HepG2 (cell line): ENCODE results near the gene COL18A1. TPM values are rescaled to one million over a fixed set of nuclear protein-coding genes. Genes with fewer than 3 reads are reported as not detected.

ENCODE experiments used
- BORCS8-MEF2B ChIP-seq: sonication (generic); formaldehyde crosslinking; IDR thresholded peaks from 2 replicates; pipeline ENCODE4 v1.8.0; 2022; ENCODE audit warnings: mild to moderate bottlenecking, missing genetic modification reagents
- GABPA ChIP-seq, 2 experiments: IDR thresholded peaks; 2 replicates each; pipeline ENCODE4 v1.6.1; 2011 to 2016; ENCODE audit warnings: low read depth in 2 of 2, low read length in 1 of 2, missing biosample characterization in 1 of 2, missing genetic modification characterization in 1 of 2
- GPN1 ChIP-seq: sonication (generic); formaldehyde crosslinking; IDR thresholded peaks from 2 replicates; pipeline ENCODE4 v1.5.1; 2020; ENCODE audit warnings: missing genetic modification reagents, borderline replicate concordance
- HOXA7 ChIP-seq: sonication (generic); formaldehyde crosslinking; IDR thresholded peaks from 2 replicates; pipeline ENCODE4 v1.8.1; 2022; ENCODE audit warnings: mild to moderate bottlenecking, missing genetic modification reagents, moderate library complexity
- KDM3A ChIP-seq: IDR thresholded peaks from 2 replicates; pipeline ENCODE4 v1.6.1; 2018; ENCODE audit warnings: low read depth, missing compliant biosample characterization
- POLR2AphosphoS2 ChIP-seq: IDR thresholded peaks from 2 replicates; pipeline ENCODE4 v1.6.1; 2011; ENCODE audit warnings: low read depth, low read length, improper control_type of control experiment
- SRSF1 ChIP-seq: fragments of 200-400 bp; formaldehyde crosslinking; optimal IDR thresholded peaks from 2 replicates; pipeline ENCODE3; 2017; ENCODE audit warnings: mild to moderate bottlenecking, low read depth, low read length, moderate library complexity
- TARDBP ChIP-seq: sonication (generic); formaldehyde crosslinking; IDR thresholded peaks from 2 replicates; pipeline ENCODE4 v1.8.0; 2022; ENCODE audit warnings: mild to moderate bottlenecking, missing genetic modification reagents
- ZBTB42 ChIP-seq: sonication (generic); formaldehyde crosslinking; IDR thresholded peaks from 2 replicates; pipeline ENCODE4 v1.5.0; 2020; ENCODE audit warnings: mild to moderate bottlenecking, missing genetic modification reagents
- ZBTB44 ChIP-seq: sonication (generic); formaldehyde crosslinking; IDR thresholded peaks from 2 replicates; pipeline ENCODE4 v1.4.0; 2020; ENCODE audit warnings: missing genetic modification reagents
- ZKSCAN5 ChIP-seq: sonication (generic); formaldehyde crosslinking; IDR thresholded peaks from 2 replicates; pipeline ENCODE4 v1.5.1; 2020; ENCODE audit warnings: mild to moderate bottlenecking, missing genetic modification reagents
- polyA plus RNA-seq, 8 experiments: library from polyadenylated mRNA; depleted of rRNA in 3 of 8; stranded (reverse) in 7 of 8; unstranded in 1 of 8; fragments of >200 nt; fragmentation: Illumina TruSeq in 4 of 8; extraction: Trizol in 4 of 8; gene quantifications; 2 replicates each; pipeline versions ENCODE4 v1.2.1 to v1.2.3, GENCODE V29; 2011 to 2016; ENCODE audit warnings: low read depth in 4 of 8, missing spikeins in 1 of 8, mixed read lengths in 1 of 8; ENCODE audit not compliant: insufficient read depth in 1 of 8
- total RNA-seq, 5 experiments: library from RNA; depleted of rRNA; stranded (reverse); fragments of >200 nt; fragmentation: Illumina TruSeq; extraction: Trizol; gene quantifications; 2 replicates each; pipeline ENCODE4 v1.2.3, GENCODE V29; 2016; ENCODE audit warnings: low read depth in 1 of 5
- TF ChIP-seq, protein P1 (sequence below): sonication (generic); formaldehyde crosslinking; IDR thresholded peaks from 2 replicates; pipeline ENCODE4 v1.5.0; 2020; ENCODE audit warnings: mild to moderate bottlenecking, missing genetic modification reagents, borderline replicate concordance

COL18A1 gene
- total and polyA plus RNA-seq, 2 of the 13 experiments (the other 11 are each of a cell fraction or from before 2014, with no cell fraction given) = 79.0 to 102 TPM

- TF ChIP-seq ZKSCAN5 (CRISPR knock-in tag) (no peak), SRSF1 (peak; percentile 70), ZBTB42 (CRISPR knock-in tag) (peak; percentile 36; the same call in 1 of the 2 replicates), HOXA7 (CRISPR knock-in tag) (no peak), GPN1 (CRISPR knock-in tag) (no peak), KDM3A (peak; percentile 50; the same call in 1 of the 2 replicates), GABPA (IDR thresholded peaks at IDR 0.05; ENCODE audit: low read depth, low read length) (no peak), GABPA (CRISPR knock-in tag; IDR thresholded peaks at IDR 0.05; ENCODE audit: low read depth) (peak; percentile 60), ZBTB44 (CRISPR knock-in tag) (0 out of 2 replicates have a peak, but pooled peaks have one; percentile 29), TARDBP (peak; percentile 53; the same call in 1 of the 2 replicates), POLR2AphosphoS2 (no peak), BORCS8-MEF2B (CRISPR knock-in tag) (peak; percentile 84)
- TF ChIP-seq, protein P1, sequence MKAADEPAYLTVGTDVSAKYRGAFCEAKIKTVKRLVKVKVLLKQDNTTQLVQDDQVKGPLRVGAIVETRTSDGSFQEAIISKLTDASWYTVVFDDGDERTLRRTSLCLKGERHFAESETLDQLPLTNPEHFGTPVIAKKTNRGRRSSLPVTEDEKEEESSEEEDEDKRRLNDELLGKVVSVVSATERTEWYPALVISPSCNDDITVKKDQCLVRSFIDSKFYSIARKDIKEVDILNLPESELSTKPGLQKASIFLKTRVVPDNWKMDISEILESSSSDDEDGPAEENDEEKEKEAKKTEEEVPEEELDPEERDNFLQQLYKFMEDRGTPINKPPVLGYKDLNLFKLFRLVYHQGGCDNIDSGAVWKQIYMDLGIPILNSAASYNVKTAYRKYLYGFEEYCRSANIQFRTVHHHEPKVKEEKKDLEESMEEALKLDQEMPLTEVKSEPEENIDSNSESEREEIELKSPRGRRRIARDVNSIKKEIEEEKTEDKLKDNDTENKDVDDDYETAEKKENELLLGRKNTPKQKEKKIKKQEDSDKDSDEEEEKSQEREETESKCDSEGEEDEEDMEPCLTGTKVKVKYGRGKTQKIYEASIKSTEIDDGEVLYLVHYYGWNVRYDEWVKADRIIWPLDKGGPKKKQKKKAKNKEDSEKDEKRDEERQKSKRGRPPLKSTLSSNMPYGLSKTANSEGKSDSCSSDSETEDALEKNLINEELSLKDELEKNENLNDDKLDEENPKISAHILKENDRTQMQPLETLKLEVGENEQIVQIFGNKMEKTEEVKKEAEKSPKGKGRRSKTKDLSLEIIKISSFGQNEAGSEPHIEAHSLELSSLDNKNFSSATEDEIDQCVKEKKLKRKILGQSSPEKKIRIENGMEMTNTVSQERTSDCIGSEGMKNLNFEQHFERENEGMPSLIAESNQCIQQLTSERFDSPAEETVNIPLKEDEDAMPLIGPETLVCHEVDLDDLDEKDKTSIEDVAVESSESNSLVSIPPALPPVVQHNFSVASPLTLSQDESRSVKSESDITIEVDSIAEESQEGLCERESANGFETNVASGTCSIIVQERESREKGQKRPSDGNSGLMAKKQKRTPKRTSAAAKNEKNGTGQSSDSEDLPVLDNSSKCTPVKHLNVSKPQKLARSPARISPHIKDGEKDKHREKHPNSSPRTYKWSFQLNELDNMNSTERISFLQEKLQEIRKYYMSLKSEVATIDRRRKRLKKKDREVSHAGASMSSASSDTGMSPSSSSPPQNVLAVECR (CRISPR knock-in tag) = peak; percentile 80; the same call in 1 of the 2 replicates
- TF ChIP-seq, all 625 proteins: peak for 282
Measured at GRCh38 chr21:45555557-45556301, 150.8 kb downstream of the COL18A1 start (continued).
